DND-41 (cell line): ENCODE data around the gene PTPRR.

Source experiments
- EZH2 ChIP-seq: IDR thresholded peaks from 3 replicates; pipeline ENCODE4 v1.6.1; 2012; ENCODE audit warnings: borderline replicate concordance, low read depth, mild to moderate bottlenecking, moderate library complexity, low read length, inconsistent platforms; ENCODE audit not compliant: severe bottlenecking
- TF ChIP-seq, protein P1 (sequence below): IDR thresholded peaks from 2 replicates; pipeline ENCODE4 v1.5.1; 2012; ENCODE audit warnings: borderline replicate concordance, low read length, moderate library complexity, mild to moderate bottlenecking; ENCODE audit not compliant: poor library complexity, severe bottlenecking; ENCODE audit errors: extremely low read depth

DNA sequence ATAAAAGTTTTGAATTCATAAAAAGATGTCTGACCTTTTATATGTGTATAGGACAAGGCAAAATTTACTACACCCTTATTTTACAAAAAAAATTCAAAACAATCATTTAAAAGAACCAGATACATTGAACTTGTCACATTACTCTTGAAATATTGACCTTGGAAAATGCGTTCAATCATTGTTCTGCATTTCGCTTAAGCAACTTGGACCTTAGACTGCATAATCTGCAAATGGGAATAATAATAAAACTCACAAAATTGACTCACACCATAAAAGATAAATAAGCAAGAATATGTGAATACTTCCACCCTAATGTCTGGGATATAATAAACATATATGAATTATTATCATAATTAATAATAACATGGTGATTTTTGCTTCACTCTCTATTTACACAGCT, 213.9 kb downstream of the PTPRR start:
- TF ChIP-seq, protein P1, sequence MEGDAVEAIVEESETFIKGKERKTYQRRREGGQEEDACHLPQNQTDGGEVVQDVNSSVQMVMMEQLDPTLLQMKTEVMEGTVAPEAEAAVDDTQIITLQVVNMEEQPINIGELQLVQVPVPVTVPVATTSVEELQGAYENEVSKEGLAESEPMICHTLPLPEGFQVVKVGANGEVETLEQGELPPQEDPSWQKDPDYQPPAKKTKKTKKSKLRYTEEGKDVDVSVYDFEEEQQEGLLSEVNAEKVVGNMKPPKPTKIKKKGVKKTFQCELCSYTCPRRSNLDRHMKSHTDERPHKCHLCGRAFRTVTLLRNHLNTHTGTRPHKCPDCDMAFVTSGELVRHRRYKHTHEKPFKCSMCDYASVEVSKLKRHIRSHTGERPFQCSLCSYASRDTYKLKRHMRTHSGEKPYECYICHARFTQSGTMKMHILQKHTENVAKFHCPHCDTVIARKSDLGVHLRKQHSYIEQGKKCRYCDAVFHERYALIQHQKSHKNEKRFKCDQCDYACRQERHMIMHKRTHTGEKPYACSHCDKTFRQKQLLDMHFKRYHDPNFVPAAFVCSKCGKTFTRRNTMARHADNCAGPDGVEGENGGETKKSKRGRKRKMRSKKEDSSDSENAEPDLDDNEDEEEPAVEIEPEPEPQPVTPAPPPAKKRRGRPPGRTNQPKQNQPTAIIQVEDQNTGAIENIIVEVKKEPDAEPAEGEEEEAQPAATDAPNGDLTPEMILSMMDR: no peak
- no peak for TF ChIP-seq EZH2
